Activated CD8-positive, alpha-beta memory T cell treated with anti-CD3 and anti-CD28 coated beads, Interleukin-2, amount 50 U/mL, for 24 hours (primary cell): ENCODE measurements around the gene LRCH3.

Source experiments
- DNase-seq: peaks from one replicate; pipeline ENCODE4 v3.0.0-alpha.2; 2020; ENCODE audit errors: extremely low read depth

The LRCH3 gene

DNA sequence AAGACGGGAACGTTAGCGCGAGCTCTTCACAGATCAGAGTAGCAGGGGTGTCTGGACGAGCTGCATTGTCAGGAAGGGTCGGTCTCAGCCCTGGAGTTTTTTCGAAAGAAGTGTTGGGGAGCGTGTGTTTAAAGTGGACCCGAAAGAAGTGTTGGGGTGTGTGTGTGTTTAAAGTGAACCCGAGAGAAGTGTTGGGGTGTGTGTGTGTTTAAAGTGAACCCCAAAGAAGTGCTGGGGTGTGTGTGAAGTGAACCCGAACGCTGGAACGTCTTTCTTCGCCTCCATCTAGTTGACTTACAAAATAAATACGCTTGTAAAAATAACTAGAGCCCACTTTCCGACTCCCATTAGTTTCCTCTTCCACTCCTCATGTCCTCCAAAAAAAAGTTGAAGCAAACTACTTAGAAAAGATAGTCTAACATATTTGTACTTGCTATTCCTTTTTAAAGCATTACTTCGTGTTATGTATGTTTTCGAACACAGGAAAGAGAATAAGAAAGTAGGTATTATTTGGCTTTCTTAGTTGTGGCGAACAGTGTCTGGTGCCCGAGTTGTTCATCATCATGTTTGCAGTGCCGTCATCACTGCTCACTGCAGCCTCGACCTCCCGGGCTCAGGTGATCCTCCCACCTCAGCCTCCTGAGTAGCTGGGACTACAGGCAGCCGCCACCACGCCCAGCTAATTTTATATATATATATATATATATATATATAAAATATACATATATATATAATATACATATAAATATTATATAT lies 1.0 kb downstream of the LRCH3 start:
- no peak for DNase-seq

GRCh38 chr3:197793247-197793646 lies 2.2 kb downstream of the LRCH3 start:
- no peak for DNase-seq

DNA sequence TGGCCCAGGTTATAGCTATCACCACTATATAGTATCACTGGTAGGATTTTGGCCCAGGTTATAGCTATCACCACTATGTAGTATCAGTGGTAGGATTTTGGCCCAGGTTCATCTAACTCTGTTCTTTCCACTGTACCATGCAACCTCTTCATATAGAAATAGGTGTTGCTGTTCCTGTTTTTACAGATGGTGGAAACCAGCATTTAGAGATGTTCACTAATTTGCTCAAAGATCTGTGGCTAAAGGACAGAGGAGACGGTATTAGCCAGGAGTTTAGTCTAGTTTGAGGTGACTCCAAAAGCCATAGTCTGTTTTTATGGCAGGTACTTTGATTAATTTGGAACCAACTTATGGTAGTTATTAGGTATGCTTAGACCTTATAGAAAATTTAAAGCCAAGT lies 3.1 kb downstream of the LRCH3 start:
- no peak for DNase-seq

DNA sequence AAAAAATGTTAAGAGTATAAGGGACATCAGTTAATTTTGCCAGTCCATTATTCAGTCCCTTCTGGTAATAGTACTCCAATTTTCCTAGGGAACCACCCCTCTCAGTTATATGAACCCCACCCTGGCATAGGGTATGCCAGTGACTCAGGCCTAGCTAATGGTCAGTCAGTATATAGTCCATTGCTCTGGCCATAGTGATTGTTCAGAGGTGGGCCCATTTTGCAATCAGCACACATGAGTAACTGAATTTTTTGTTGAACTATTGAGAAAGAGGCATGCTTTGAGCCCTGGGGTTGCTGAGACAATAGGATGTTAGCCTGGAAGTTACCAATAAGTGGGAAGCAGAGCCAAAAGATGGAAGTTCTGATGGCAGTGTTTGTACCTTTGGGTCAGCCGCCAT lies 4.1 kb downstream of the LRCH3 start:
- DNase-seq: no peak

- no peak for DNase-seq
These were observed 5.0 kb downstream of the LRCH3 start for GRCh38 chr3:197796087-197796486.

DNA sequence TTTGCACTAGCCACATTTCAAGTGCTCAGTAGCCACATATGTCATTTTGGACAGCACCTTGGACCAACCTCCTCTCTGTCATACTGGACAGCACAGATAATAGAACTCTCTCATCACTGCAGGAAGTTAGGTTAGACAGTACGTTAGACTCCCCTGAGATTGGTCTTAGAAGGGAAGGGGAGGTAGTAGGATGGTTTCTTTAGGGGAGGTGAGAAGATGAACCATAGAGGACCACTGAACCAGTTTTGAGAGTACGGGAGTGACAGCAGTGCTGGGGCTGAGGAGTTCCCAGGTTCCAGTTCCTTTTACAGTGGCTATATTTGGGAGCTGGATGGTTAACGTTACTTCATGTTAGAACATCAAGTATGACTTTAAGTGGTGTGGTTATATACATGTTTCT lies 7.8 kb downstream of the LRCH3 start:
- DNase-seq: no peak

- DNase-seq: no peak
These were observed 9.3 kb downstream of the LRCH3 start for GRCh38 chr3:197800379-197800778.

GRCh38 chr3:197801891-197802778 lies 11.1 kb downstream of the LRCH3 start:
- no peak for DNase-seq

GRCh38 chr3:197802779-197803459 lies 11.9 kb downstream of the LRCH3 start:
- DNase-seq: no peak

DNA sequence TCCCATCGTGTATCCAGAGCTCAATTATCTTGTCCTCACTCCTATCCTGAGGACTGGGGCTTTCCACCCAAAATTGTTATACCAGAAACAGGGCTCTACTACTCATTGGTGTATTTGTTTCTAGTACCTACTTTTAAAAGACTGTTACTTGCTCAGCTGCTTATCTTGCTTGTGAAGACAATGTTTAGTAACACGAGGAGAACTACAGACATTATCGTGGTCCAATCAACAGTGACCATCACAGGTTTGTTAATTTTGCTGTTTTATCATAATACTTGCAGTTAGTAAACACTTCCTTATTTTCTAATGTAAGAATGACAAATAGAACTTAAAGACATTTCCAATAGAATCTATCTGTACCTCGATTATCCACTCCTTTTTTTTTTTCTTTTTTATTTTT lies 13.5 kb downstream of the LRCH3 start:
- no peak for DNase-seq

GRCh38 chr3:197807969-197808587 lies 17.0 kb downstream of the LRCH3 start:
- no peak for DNase-seq

DNA sequence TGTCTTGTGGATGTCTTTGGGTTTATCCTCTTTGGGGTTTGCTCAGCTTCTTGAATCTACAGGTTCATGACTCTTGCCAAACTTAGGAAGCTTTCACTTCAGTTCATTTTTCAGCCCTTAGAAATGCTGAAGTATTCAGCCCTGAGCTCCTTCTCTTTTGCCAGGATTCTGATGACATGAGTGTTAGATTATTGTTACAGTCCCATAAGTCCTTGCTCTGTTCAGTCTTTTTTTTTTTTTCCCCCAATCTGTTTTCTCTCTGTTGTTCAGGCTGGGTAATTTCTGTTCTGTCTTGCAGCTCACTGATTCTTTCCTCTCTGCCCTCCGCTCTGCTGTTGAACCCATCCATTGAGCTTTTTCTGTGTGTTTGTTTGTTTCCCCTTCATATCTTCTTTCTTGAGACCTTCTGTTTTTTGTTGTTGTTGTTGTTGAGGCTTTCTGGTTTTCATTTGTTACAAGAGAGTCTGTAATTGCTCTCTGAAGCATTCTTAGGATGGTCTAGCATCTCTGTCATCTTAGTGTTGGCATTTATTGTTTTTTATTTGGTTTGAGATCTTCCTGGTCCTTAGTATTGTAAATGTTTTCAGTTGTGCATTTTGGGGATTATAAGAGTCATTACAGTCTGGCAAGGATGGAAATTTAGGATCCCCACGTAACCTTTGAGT lies 18.4 kb downstream of the LRCH3 start:
- no peak for DNase-seq

GRCh38 chr3:197810901-197811300 lies 19.8 kb downstream of the LRCH3 start:
- no peak for DNase-seq

- no peak for DNase-seq
These were observed 20.3 kb downstream of the LRCH3 start for GRCh38 chr3:197811343-197811742.

DNA sequence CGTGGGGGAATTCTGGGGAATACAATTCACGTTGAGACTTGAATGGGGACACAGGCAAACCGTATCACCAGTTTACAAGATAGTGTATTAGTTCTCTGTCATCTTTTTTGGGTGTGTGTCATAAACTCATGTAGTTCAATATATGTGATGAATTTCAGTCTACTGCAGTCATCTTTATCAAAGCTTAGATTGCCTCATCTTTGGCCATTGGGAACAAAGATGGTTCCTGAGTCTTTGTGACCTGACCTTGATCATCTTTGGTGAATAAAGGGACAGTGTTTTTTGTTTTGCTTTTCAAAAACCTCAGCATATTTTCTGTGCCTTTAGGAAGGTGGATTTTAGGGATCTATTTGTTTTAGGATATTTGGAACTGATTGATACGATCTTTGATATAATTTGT lies 23.3 kb downstream of the LRCH3 start:
- no peak for DNase-seq

- no peak for DNase-seq
These were observed 29.7 kb downstream of the LRCH3 start for GRCh38 chr3:197820550-197821335.

DNA sequence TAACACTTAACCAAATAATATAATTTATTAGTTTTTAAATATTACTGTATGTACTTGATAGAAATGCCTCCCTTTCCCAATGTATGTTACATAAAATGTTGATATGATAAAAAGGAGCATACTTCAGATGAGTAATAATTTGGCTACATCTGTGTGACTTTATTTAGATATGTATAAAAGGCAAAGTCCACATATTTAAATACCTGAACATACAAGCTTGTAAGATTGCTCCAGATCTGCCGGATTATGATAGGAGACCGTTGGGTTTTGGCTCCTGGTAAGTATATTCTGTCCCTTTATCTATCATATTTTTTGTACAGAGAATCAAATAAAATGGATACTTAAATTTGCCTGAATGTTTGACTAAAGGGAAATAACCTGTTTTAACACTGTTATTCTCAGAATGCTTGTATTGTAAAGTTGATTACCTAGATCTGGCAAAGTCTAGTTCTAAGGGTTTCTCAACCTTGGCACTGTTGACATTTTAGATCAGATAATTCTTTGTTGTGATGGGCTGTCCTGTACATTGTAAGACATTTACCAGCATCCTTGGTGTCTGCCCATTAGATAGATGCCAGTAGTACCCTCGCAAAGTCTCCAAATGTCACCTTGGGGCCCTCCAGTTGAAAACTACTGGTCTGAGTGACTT lies 38.5 kb downstream of the LRCH3 start:
- no peak for DNase-seq

DNA sequence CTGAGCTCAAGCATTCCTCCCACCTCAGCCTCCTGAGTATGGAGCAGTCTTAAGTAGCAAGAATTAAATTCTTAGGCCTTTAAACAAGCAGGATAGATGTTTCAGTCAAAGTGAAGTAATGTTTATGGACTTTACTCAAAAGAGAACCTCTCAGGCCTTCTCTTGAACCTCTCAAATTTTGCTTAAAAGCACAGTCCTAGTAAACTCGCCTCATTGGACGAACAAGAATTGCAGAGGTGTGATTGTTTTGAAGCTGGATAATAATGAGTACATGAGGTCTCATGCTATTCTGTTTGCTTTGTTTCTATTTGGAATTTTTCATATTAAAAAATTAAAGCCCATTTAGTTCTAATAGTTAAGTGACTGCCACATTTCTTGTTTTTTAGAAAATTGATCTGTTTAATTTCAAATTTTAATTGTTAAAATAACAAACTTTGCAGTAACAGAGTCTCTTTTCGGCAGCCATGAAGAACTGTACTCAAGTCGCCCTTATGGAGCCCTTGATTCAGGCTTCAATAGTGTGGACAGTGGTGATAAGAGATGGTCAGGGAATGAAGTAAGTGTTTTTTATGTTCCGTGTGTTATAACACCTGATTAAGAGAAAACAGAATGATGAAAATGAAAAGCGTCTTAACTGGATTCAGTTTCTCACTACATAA lies 39.4 kb downstream of the LRCH3 start:
- no peak for DNase-seq

GRCh38 chr3:197830967-197831313 lies 39.9 kb downstream of the LRCH3 start:
- no peak for DNase-seq
